Measurements from ENCODE around the gene RFC4. TPM values are rescaled to one million over a fixed set of nuclear protein-coding genes. Genes with fewer than 3 reads are reported as not detected.
A peak's percentile ranks its signal among the peaks of the same experiment; 100 is the strongest.

RFC4 gene
- total and polyA plus RNA-seq, 2 experiments from 2014 or later: 73.3 to 107 TPM

GRCh38 chr3:186826410-186826975 lies 20.2 kb upstream of the RFC4 start:
- H4K20me1 ChIP-seq (replicated peaks; ENCODE audit: insufficient read depth): peaks cover 5% of the 10 kb centered on the region
- ATAC-seq: peak; percentile 4
- TF ChIP-seq, protein P1, sequence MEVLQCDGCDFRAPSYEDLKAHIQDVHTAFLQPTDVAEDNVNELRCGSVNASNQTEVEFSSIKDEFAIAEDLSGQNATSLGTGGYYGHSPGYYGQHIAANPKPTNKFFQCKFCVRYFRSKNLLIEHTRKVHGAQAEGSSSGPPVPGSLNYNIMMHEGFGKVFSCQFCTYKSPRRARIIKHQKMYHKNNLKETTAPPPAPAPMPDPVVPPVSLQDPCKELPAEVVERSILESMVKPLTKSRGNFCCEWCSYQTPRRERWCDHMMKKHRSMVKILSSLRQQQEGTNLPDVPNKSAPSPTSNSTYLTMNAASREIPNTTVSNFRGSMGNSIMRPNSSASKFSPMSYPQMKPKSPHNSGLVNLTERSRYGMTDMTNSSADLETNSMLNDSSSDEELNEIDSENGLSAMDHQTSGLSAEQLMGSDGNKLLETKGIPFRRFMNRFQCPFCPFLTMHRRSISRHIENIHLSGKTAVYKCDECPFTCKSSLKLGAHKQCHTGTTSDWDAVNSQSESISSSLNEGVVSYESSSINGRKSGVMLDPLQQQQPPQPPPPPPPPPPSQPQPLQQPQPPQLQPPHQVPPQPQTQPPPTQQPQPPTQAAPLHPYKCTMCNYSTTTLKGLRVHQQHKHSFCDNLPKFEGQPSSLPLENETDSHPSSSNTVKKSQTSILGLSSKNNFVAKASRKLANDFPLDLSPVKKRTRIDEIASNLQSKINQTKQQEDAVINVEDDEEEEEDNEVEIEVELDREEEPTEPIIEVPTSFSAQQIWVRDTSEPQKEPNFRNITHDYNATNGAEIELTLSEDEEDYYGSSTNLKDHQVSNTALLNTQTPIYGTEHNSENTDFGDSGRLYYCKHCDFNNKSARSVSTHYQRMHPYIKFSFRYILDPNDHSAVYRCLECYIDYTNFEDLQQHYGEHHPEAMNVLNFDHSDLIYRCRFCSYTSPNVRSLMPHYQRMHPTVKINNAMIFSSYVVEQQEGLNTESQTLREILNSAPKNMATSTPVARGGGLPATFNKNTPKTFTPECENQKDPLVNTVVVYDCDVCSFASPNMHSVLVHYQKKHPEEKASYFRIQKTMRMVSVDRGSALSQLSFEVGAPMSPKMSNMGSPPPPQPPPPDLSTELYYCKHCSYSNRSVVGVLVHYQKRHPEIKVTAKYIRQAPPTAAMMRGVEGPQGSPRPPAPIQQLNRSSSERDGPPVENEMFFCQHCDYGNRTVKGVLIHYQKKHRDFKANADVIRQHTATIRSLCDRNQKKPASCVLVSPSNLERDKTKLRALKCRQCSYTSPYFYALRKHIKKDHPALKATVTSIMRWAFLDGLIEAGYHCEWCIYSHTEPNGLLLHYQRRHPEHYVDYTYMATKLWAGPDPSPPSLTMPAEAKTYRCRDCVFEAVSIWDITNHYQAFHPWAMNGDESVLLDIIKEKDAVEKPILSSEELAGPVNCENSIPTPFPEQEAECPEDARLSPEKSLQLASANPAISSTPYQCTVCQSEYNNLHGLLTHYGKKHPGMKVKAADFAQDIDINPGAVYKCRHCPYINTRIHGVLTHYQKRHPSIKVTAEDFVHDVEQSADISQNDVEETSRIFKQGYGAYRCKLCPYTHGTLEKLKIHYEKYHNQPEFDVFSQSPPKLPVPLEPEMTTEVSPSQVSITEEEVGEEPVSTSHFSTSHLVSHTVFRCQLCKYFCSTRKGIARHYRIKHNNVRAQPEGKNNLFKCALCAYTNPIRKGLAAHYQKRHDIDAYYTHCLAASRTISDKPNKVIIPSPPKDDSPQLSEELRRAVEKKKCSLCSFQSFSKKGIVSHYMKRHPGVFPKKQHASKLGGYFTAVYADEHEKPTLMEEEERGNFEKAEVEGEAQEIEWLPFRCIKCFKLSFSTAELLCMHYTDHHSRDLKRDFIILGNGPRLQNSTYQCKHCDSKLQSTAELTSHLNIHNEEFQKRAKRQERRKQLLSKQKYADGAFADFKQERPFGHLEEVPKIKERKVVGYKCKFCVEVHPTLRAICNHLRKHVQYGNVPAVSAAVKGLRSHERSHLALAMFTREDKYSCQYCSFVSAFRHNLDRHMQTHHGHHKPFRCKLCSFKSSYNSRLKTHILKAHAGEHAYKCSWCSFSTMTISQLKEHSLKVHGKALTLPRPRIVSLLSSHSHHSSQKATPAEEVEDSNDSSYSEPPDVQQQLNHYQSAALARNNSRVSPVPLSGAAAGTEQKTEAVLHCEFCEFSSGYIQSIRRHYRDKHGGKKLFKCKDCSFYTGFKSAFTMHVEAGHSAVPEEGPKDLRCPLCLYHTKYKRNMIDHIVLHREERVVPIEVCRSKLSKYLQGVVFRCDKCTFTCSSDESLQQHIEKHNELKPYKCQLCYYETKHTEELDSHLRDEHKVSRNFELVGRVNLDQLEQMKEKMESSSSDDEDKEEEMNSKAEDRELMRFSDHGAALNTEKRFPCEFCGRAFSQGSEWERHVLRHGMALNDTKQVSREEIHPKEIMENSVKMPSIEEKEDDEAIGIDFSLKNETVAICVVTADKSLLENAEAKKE (CRISPR knock-in tag; IDR thresholded peaks at IDR 0.05): no peak
- TF ChIP-seq ZNF331 (CRISPR knock-in tag; IDR thresholded peaks at IDR 0.05; ENCODE audit: low read depth) (no peak), EZH2phosphoT487 (IDR thresholded peaks at IDR 0.05; ENCODE audit: unreplicated experiment) (no peak), ETS1 (IDR thresholded peaks at IDR 0.05) (no peak)
- no peaks in the 10 kb centered on the region for H3K36me3 ChIP-seq (ENCODE audit: insufficient read depth)
- H3F3A ChIP-seq (replicated peaks; ENCODE audit: low read depth): peaks cover 5% of the 10 kb centered on the region; the same call in 1 of the 2 replicates
- peaks cover 21% of the 10 kb centered on the region for H3K4me1 ChIP-seq (ENCODE audit: insufficient read depth)
- no peaks in the 10 kb centered on the region for H3K9me3 Mint-ChIP-seq
- no peaks in the 10 kb centered on the region for H3K9me2 ChIP-seq (ENCODE audit: insufficient read depth)
- peak; percentile 33 for DNase-seq (ENCODE audit: low spot score)
- H3K27ac ChIP-seq (ENCODE audit: low read depth): no peak overlapping the region
- peak overlapping the region; percentile 77 for H3K4me3 Mint-ChIP-seq
- peaks cover 28% of the 10 kb centered on the region for H3K4me1 Mint-ChIP-seq
- no peak overlapping the region for H2AFZ ChIP-seq
- no peaks in the 10 kb centered on the region for H3K36me3 Mint-ChIP-seq (ENCODE audit: low read depth)
- H3K27me3 ChIP-seq (ENCODE audit: insufficient read depth): peaks cover 61% of the 10 kb centered on the region
- no peak overlapping the region for H3K27ac Mint-ChIP-seq
- H3K27me3 Mint-ChIP-seq (ENCODE audit: insufficient read depth, low read depth, poor library complexity): peaks cover 32% of the 10 kb centered on the region
- peak overlapping the region; percentile 92 for H3K4me2 ChIP-seq
- H3K4me3 ChIP-seq: peak overlapping the region; percentile 64
- H3K79me2 ChIP-seq (replicated peaks; ENCODE audit: insufficient read depth): no peaks in the 10 kb centered on the region
